ENCODE results near the gene DISC1. TPM values are rescaled to one million over a fixed set of nuclear protein-coding genes. Genes with fewer than 3 reads are reported as not detected.
A peak's percentile ranks its signal among the peaks of the same experiment; 100 is the strongest.
"Not testable (repeated sequence)": the region's sequence is repeated elsewhere in the genome, so short reads cannot be mapped to it uniquely, and the experiment has no call there.

DISC1 gene
- total RNA-seq, 1 experiment from 2014 or later, result 1.8 TPM

GRCh38 chr1:231940116-231940515, 313.5 kb downstream of the DISC1 start:
- H3K27ac ChIP-seq (ENCODE audit: low read depth, low read length, poor library complexity, severe bottlenecking), result no peak overlapping the region
- no peaks in the 10 kb centered on the region for H3K27me3 ChIP-seq (replicated peaks; ENCODE audit: insufficient read depth, low read depth, low read length, poor library complexity)
- no TSS peak for BruUV-seq (replicated peaks)
- DNase-seq (ENCODE audit: low spot score), result no peak
- peaks cover 58% of the 10 kb centered on the region for H3K4me1 ChIP-seq (ENCODE audit: insufficient read depth, low read length, poor library complexity, severe bottlenecking)
- no peak for TF ChIP-seq EZH2 (IDR thresholded peaks at IDR 0.05; ENCODE audit: borderline replicate concordance, low read depth, low read length, poor library complexity, severe bottlenecking)
- TF ChIP-seq CTCF (conservative IDR thresholded peaks at IDR 0.05; ENCODE audit: low read depth, low read length), result no peak
- intact Hi-C loops (cut with micrococcal nuclease; ENCODE audit: unreplicated experiment), result no loop called here
- POLR2A ChIA-PET (ENCODE audit: low non-redundant PET), result no interaction called here
- CTCF ChIA-PET, result no interaction called here
- H3K4me3 ChIP-seq (ENCODE audit: low read depth, low read length, poor library complexity, severe bottlenecking), result no peak overlapping the region
- no peaks in the 10 kb centered on the region for H3K36me3 ChIP-seq (ENCODE audit: insufficient read depth, low read length, poor library complexity, severe bottlenecking)
- H3K9me3 ChIP-seq (ENCODE audit: low read depth, low read length, poor library complexity, severe bottlenecking), result no peaks in the 10 kb centered on the region

GRCh38 chr1:231940701-231941100, 314.1 kb downstream of the DISC1 start:
- CTCF ChIA-PET, result no interaction called here
- Histone ChIP-seq H3K4me1 (ENCODE audit: insufficient read depth, low read length, poor library complexity, severe bottlenecking) (peaks cover 52% of the 10 kb centered on the region), H3K27ac (ENCODE audit: low read depth, low read length, poor library complexity, severe bottlenecking) (no peak overlapping the region), H3K9me3 (ENCODE audit: low read depth, low read length, poor library complexity, severe bottlenecking) (no peaks in the 10 kb centered on the region), H3K36me3 (ENCODE audit: insufficient read depth, low read length, poor library complexity, severe bottlenecking) (no peaks in the 10 kb centered on the region), H3K4me3 (ENCODE audit: low read depth, low read length, poor library complexity, severe bottlenecking) (no peak overlapping the region), H3K27me3 (replicated peaks; ENCODE audit: insufficient read depth, low read depth, low read length, poor library complexity) (no peaks in the 10 kb centered on the region)
- POLR2A ChIA-PET (ENCODE audit: low non-redundant PET), result no interaction called here
- no TSS peak for BruUV-seq (replicated peaks)
- DNase-seq (ENCODE audit: low spot score), result peak; percentile 54
- TF ChIP-seq EZH2 (IDR thresholded peaks at IDR 0.05; ENCODE audit: borderline replicate concordance, low read depth, low read length, poor library complexity, severe bottlenecking) (no peak), CTCF (conservative IDR thresholded peaks at IDR 0.05; ENCODE audit: low read depth, low read length) (no peak)
- intact Hi-C loops (cut with micrococcal nuclease; ENCODE audit: unreplicated experiment), result no loop called here

- no peak overlapping the region for H3K4me3 ChIP-seq (ENCODE audit: low read depth, low read length, poor library complexity, severe bottlenecking)
- CTCF ChIA-PET, result no interaction called here
- H3K27ac ChIP-seq (ENCODE audit: low read depth, low read length, poor library complexity, severe bottlenecking), result no peak overlapping the region
- no peaks in the 10 kb centered on the region for H3K36me3 ChIP-seq (ENCODE audit: insufficient read depth, low read length, poor library complexity, severe bottlenecking)
- intact Hi-C loops (cut with micrococcal nuclease; ENCODE audit: unreplicated experiment), result no loop called here
- POLR2A ChIA-PET (ENCODE audit: low non-redundant PET), result no interaction called here
- DNase-seq (ENCODE audit: low spot score), result no peak
- H3K27me3 ChIP-seq (replicated peaks; ENCODE audit: insufficient read depth, low read depth, low read length, poor library complexity), result no peaks in the 10 kb centered on the region
- BruUV-seq (replicated peaks), result no TSS peak
- peaks cover 28% of the 10 kb centered on the region for H3K4me1 ChIP-seq (ENCODE audit: insufficient read depth, low read length, poor library complexity, severe bottlenecking)
- H3K9me3 ChIP-seq (ENCODE audit: low read depth, low read length, poor library complexity, severe bottlenecking), result no peaks in the 10 kb centered on the region
- TF ChIP-seq CTCF (conservative IDR thresholded peaks at IDR 0.05; ENCODE audit: low read depth, low read length), result no peak
Measured at GRCh38 chr1:231943084-231943483, 316.5 kb downstream of the DISC1 start.

GRCh38 chr1:231948102-231948501, 321.5 kb downstream of the DISC1 start:
- CTCF ChIA-PET; POLR2A ChIA-PET (ENCODE audit: low non-redundant PET); intact Hi-C loops (cut with micrococcal nuclease; ENCODE audit: unreplicated experiment); H3K9me3 ChIP-seq (ENCODE audit: low read depth, low read length, poor library complexity, severe bottlenecking); H3K27me3 ChIP-seq (replicated peaks; ENCODE audit: insufficient read depth, low read depth, low read length, poor library complexity); H3K36me3 ChIP-seq (ENCODE audit: insufficient read depth, low read length, poor library complexity, severe bottlenecking); DNase-seq (ENCODE audit: low spot score); H3K4me3 ChIP-seq (ENCODE audit: low read depth, low read length, poor library complexity, severe bottlenecking); BruUV-seq (replicated peaks); H3K27ac ChIP-seq (ENCODE audit: low read depth, low read length, poor library complexity, severe bottlenecking): not testable (repeated sequence)
- peaks cover 21% of the 10 kb centered on the region for H3K4me1 ChIP-seq (ENCODE audit: insufficient read depth, low read length, poor library complexity, severe bottlenecking)
